ENCODE data around the gene ZSCAN4. TPM values are rescaled to one million over a fixed set of nuclear protein-coding genes. Genes with fewer than 3 reads are reported as not detected.

Gene ZSCAN4, protein sequence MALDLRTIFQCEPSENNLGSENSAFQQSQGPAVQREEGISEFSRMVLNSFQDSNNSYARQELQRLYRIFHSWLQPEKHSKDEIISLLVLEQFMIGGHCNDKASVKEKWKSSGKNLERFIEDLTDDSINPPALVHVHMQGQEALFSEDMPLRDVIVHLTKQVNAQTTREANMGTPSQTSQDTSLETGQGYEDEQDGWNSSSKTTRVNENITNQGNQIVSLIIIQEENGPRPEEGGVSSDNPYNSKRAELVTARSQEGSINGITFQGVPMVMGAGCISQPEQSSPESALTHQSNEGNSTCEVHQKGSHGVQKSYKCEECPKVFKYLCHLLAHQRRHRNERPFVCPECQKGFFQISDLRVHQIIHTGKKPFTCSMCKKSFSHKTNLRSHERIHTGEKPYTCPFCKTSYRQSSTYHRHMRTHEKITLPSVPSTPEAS
- total RNA-seq (not detected), polyA plus RNA-seq (not detected)

DNA sequence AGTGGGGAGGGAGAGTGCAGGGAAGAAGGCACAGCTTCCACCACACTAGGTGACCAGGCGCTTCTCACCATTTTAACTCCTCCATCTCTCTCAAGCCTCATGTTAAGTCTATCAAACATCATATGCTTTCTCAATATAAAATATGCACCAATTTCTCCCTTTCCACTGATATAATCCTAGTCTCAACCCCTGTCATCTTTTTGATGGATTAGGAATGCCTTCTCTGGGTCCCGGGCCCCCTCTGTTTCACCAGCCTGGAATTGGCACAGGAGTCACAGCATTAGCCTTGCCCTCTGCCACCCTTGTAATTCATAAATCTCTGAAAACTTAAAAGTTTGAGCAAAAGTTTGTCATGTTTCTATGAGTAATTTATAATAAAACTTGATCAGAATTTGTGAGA, at the start of gene ZSCAN4:
ZSCAN4 (plus strand) TSS at position 301 of the 400 bp plus-strand sequence. CDS start 7,211 bp downstream, outside the sequence.
- WGBS = 92% methylated on average over 2 of the region's 2 CpGs

DNA sequence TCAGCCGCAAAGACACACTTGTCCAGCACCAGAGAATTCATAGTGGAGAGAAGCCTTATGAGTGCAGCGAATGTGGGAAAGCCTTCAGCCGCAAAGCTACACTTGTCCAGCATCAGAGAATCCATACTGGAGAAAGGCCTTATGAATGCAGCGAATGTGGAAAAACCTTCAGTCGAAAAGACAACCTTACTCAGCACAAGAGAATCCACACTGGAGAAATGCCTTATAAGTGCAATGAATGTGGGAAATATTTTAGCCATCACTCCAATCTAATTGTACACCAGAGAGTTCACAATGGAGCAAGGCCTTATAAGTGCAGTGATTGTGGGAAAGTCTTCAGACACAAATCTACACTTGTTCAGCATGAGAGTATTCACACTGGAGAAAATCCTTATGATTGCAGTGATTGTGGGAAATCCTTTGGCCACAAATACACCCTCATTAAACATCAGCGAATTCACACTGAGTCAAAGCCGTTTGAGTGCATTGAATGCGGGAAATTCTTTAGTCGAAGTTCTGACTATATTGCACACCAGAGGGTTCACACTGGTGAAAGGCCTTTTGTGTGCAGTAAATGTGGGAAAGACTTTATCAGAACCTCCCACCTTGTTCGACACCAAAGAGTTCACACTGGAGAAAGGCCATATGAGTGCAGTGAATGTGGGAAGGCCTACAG, 47.9 kb upstream of the ZSCAN4 start:
- Histone ChIP-seq H3K4me3 (ENCODE audit: low read depth in 1 of 3, low read length in 3 of 3) (peak overlapping the region in 2 of 3 donors; percentile 70 to 98), H3K27me3 (ENCODE audit: control insufficient read depth in 4 of 4, insufficient read depth in 4 of 4, low read length in 3 of 4) (no peaks in the 10 kb centered on the region), H3K36me3 (ENCODE audit: control insufficient read depth in 4 of 4, insufficient read depth in 3 of 4, low read depth in 1 of 4, low read length in 3 of 4) (peaks cover 8 to 83% (median 80%) of the 10 kb centered on the region in 4 donors), H3K9ac (ENCODE audit: low read depth in 1 of 2, low read length in 2 of 2) (no peak overlapping the region), H3K9me3 (ENCODE audit: control insufficient read depth in 4 of 4, low read length in 3 of 4) (peaks cover 68 to 98% (median 87%) of the 10 kb centered on the region in 4 donors), H3K4me1 (ENCODE audit: control insufficient read depth in 4 of 4, insufficient read depth in 4 of 4, low read length in 3 of 4) (no peaks in the 10 kb centered on the region), H3K27ac (ENCODE audit: low read depth in 1 of 2, low read length in 2 of 2) (no peak overlapping the region)
- peak; percentile 26 for DNase-seq (ENCODE audit: low spot score)
- WGBS = 98% methylated on average over 10 of the region's 10 CpGs
- TF ChIP-seq, protein P1, sequence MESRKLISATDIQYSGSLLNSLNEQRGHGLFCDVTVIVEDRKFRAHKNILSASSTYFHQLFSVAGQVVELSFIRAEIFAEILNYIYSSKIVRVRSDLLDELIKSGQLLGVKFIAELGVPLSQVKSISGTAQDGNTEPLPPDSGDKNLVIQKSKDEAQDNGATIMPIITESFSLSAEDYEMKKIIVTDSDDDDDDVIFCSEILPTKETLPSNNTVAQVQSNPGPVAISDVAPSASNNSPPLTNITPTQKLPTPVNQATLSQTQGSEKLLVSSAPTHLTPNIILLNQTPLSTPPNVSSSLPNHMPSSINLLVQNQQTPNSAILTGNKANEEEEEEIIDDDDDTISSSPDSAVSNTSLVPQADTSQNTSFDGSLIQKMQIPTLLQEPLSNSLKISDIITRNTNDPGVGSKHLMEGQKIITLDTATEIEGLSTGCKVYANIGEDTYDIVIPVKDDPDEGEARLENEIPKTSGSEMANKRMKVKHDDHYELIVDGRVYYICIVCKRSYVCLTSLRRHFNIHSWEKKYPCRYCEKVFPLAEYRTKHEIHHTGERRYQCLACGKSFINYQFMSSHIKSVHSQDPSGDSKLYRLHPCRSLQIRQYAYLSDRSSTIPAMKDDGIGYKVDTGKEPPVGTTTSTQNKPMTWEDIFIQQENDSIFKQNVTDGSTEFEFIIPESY (IDR thresholded peaks at IDR 0.05) = no peak
- TF ChIP-seq RXRA (IDR thresholded peaks at IDR 0.05) = no peak

More for the DNA sequence above, at the start of gene ZSCAN4:
- no peak within 1 kb of the TSS for H3K27ac ChIP-seq (ENCODE audit: low read depth in 1 of 2, low read length in 2 of 2)
- no peak for TF ChIP-seq NR2F2 (IDR thresholded peaks at IDR 0.05)
- TF ChIP-seq FOXA1 (IDR thresholded peaks at IDR 0.05) = no peak
- no peak for TF ChIP-seq SP1 (IDR thresholded peaks at IDR 0.05)
- TF ChIP-seq, protein P2, sequence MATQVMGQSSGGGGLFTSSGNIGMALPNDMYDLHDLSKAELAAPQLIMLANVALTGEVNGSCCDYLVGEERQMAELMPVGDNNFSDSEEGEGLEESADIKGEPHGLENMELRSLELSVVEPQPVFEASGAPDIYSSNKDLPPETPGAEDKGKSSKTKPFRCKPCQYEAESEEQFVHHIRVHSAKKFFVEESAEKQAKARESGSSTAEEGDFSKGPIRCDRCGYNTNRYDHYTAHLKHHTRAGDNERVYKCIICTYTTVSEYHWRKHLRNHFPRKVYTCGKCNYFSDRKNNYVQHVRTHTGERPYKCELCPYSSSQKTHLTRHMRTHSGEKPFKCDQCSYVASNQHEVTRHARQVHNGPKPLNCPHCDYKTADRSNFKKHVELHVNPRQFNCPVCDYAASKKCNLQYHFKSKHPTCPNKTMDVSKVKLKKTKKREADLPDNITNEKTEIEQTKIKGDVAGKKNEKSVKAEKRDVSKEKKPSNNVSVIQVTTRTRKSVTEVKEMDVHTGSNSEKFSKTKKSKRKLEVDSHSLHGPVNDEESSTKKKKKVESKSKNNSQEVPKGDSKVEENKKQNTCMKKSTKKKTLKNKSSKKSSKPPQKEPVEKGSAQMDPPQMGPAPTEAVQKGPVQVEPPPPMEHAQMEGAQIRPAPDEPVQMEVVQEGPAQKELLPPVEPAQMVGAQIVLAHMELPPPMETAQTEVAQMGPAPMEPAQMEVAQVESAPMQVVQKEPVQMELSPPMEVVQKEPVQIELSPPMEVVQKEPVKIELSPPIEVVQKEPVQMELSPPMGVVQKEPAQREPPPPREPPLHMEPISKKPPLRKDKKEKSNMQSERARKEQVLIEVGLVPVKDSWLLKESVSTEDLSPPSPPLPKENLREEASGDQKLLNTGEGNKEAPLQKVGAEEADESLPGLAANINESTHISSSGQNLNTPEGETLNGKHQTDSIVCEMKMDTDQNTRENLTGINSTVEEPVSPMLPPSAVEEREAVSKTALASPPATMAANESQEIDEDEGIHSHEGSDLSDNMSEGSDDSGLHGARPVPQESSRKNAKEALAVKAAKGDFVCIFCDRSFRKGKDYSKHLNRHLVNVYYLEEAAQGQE (IDR thresholded peaks at IDR 0.05) = no peak
- peaks cover 0 to 2% (median 0%) of the 10 kb centered on the region in 4 donors for H3K36me3 ChIP-seq (ENCODE audit: control insufficient read depth in 4 of 4, insufficient read depth in 3 of 4, low read depth in 1 of 4, low read length in 3 of 4)
- H3K9ac ChIP-seq (ENCODE audit: low read depth in 1 of 2, low read length in 2 of 2) = no peak within 1 kb of the TSS
- peaks cover 0 to 4% (median 0%) of the 10 kb centered on the region in 4 donors for H3K4me1 ChIP-seq (ENCODE audit: control insufficient read depth in 4 of 4, insufficient read depth in 4 of 4, low read length in 3 of 4)
- peak within 1 kb of the TSS in 2 of 3 donors; percentile 20 to 27 for H3K4me3 ChIP-seq (ENCODE audit: low read depth in 1 of 3, low read length in 3 of 3)
- DNase-seq (ENCODE audit: low spot score) = no peak
- H3K27me3 ChIP-seq (ENCODE audit: control insufficient read depth in 4 of 4, insufficient read depth in 4 of 4, low read length in 3 of 4) = peaks cover 0 to 6% (median 3%) of the 10 kb centered on the region in 4 donors
- peaks cover 7 to 25% (median 20%) of the 10 kb centered on the region in 4 donors for H3K9me3 ChIP-seq (ENCODE audit: control insufficient read depth in 4 of 4, low read length in 3 of 4)

DNA sequence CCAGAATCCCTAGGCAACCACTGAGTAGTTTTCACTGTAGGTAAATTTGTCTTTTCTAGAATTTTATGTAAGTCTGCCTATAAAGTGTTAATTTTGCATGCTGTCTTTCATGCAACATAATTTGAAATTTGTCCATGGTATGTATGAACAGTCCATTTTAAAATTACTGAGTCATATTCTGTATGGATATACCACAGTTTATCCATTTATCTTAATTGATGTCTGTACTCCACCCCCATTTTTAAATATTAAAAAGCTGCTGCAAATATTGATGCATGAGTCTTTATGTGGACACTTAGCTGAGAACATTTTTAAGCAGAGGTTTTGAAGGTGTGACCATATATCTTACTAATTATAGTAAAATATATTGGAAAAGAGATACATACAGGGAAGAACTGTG, 45.6 kb upstream of the ZSCAN4 start:
- peaks cover 6 to 61% (median 57%) of the 10 kb centered on the region in 4 donors for H3K36me3 ChIP-seq (ENCODE audit: control insufficient read depth in 4 of 4, insufficient read depth in 3 of 4, low read depth in 1 of 4, low read length in 3 of 4)
- H3K4me3 ChIP-seq (ENCODE audit: low read depth in 1 of 3, low read length in 3 of 3) = peak overlapping the region in 1 of 3 donors; percentile 47
- H3K27me3 ChIP-seq (ENCODE audit: control insufficient read depth in 4 of 4, insufficient read depth in 4 of 4, low read length in 3 of 4) = no peaks in the 10 kb centered on the region
- peaks cover 59 to 88% (median 70%) of the 10 kb centered on the region in 4 donors for H3K9me3 ChIP-seq (ENCODE audit: control insufficient read depth in 4 of 4, low read length in 3 of 4)
- no peak for DNase-seq (ENCODE audit: low spot score)
- no peaks in the 10 kb centered on the region for H3K4me1 ChIP-seq (ENCODE audit: control insufficient read depth in 4 of 4, insufficient read depth in 4 of 4, low read length in 3 of 4)
- TF ChIP-seq RXRA (IDR thresholded peaks at IDR 0.05) (no peak), FOXA2 (IDR thresholded peaks at IDR 0.05) (no peak), FOXA1 (IDR thresholded peaks at IDR 0.05) (no peak), EGR1 (IDR thresholded peaks at IDR 0.05; ENCODE audit: low read depth in 2 of 2) (no peak), TAF1 (conservative IDR thresholded peaks at IDR 0.05) (no peak)
- TF ChIP-seq, protein P1 (IDR thresholded peaks at IDR 0.05) = no peak
- H3K9ac ChIP-seq (ENCODE audit: low read depth in 1 of 2, low read length in 2 of 2) = no peak overlapping the region
- no peak overlapping the region for H3K27ac ChIP-seq (ENCODE audit: low read depth in 1 of 2, low read length in 2 of 2)
